ENCODE results near the gene PLEKHG7. TPM values are rescaled to one million over a fixed set of nuclear protein-coding genes. Genes with fewer than 3 reads are reported as not detected.

PLEKHG7 gene
- total and polyA plus RNA-seq, 12 donors, result 0.04 TPM; not detected in 11

- ATAC-seq, result peak in 2 of 8 donors; percentile 72
- H3K36me3 ChIP-seq, result no peaks in the 10 kb centered on the region
- TF ChIP-seq CTCF (IDR thresholded peaks at IDR 0.05), result no peak
Observed at GRCh38 chr12:92707926-92708325, 5.1 kb downstream of the PLEKHG7 start.

GRCh38 chr12:92715625-92716024, 12.8 kb downstream of the PLEKHG7 start:
- H3K27me3 ChIP-seq, result no peaks in the 10 kb centered on the region
- no peak for ATAC-seq
- WGBS, 2 donors, result 38 to 55% methylated on average over 1 of the region's 1 CpG

More at GRCh38 chr12:92707926-92708325, 5.1 kb downstream of the PLEKHG7 start:
- Histone ChIP-seq H3K27me3 (no peaks in the 10 kb centered on the region), H3K4me3 (no peak overlapping the region), H3K9me3 (peaks cover 0 to under 1% (median 0%) of the 10 kb centered on the region in 11 donors), H3K27ac (no peak overlapping the region), H3K4me1 (peaks cover 0 to 8% (median 0%) of the 10 kb centered on the region in 9 donors)
- intact Hi-C loops (cut with DNase I), result no loop called here
- DNase-seq, result no peak
- WGBS, 2 donors, result 68 to 90% methylated on average over 1 of the region's 1 CpG

GRCh38 chr12:92717202-92717601, 14.4 kb downstream of the PLEKHG7 start:
- Histone ChIP-seq H3K4me3 (no peak overlapping the region), H3K4me1 (peaks cover 0 to 10% (median 0%) of the 10 kb centered on the region in 9 donors), H3K36me3 (no peaks in the 10 kb centered on the region), H3K9me3 (peaks cover 0 to 9% (median 0%) of the 10 kb centered on the region in 11 donors), H3K27me3 (no peaks in the 10 kb centered on the region), H3K27ac (no peak overlapping the region)
- TF ChIP-seq CTCF (IDR thresholded peaks at IDR 0.05), result peak in 7 of 9 donors; percentile 8 to 50 (median 41)
- intact Hi-C loops (cut with DNase I), result no loop called here
- WGBS, 2 donors, result 78 to 80% methylated on average over 2 of the region's 2 CpGs
- ATAC-seq (no peak), DNase-seq (no peak)

More at GRCh38 chr12:92715625-92716024, 12.8 kb downstream of the PLEKHG7 start:
- Histone ChIP-seq H3K36me3 (no peaks in the 10 kb centered on the region), H3K9me3 (peaks cover 0 to 9% (median 0%) of the 10 kb centered on the region in 11 donors), H3K27ac (no peak overlapping the region), H3K4me3 (no peak overlapping the region), H3K4me1 (peaks cover 0 to 10% (median 0%) of the 10 kb centered on the region in 9 donors)
- intact Hi-C loops (cut with DNase I), result no loop called here
- DNase-seq, result no peak
- TF ChIP-seq CTCF (IDR thresholded peaks at IDR 0.05), result no peak

GRCh38 chr12:92718483-92718990, 15.7 kb downstream of the PLEKHG7 start:
- DNase-seq (no peak), ATAC-seq (no peak)
- WGBS, 2 donors, result 78 to 81% methylated on average over 2 of the region's 2 CpGs
- H3K9me3 ChIP-seq, result peaks cover 0 to 4% (median 0%) of the 10 kb centered on the region in 11 donors
- no peak overlapping the region for H3K4me3 ChIP-seq
- no peak overlapping the region for H3K27ac ChIP-seq
- no peaks in the 10 kb centered on the region for H3K27me3 ChIP-seq
- no peak for TF ChIP-seq CTCF (IDR thresholded peaks at IDR 0.05)
- H3K4me1 ChIP-seq, result peaks cover 0 to 10% (median 0%) of the 10 kb centered on the region in 9 donors
- intact Hi-C loops (cut with DNase I), result no loop called here
- no peaks in the 10 kb centered on the region for H3K36me3 ChIP-seq
